Prostate gland (tissue), 2 donors: ENCODE measurements around the gene SLC25A13.

Experiments
- POLR2A ChIP-seq: fragments of 450-650 bp; IDR thresholded peaks from one replicate; pipeline ENCODE4 v1.6.1; 2016; ENCODE audit warnings: antibody characterized with exemption, mild to moderate bottlenecking
- TF ChIP-seq, protein P1 (sequence below), 4 experiments: fragments of 200-600 bp in 2 of 4; fragments of 450-650 bp in 2 of 4; sonication (generic) in 2 of 4; IDR thresholded peaks; 1 replicate in 3 of 4; 2 replicates in 1 of 4; pipeline ENCODE4 v1.5.1; 2016 to 2019; ENCODE audit warnings: antibody characterized with exemption in 4 of 4, mild to moderate bottlenecking in 2 of 4, moderate library complexity in 2 of 4

DNA sequence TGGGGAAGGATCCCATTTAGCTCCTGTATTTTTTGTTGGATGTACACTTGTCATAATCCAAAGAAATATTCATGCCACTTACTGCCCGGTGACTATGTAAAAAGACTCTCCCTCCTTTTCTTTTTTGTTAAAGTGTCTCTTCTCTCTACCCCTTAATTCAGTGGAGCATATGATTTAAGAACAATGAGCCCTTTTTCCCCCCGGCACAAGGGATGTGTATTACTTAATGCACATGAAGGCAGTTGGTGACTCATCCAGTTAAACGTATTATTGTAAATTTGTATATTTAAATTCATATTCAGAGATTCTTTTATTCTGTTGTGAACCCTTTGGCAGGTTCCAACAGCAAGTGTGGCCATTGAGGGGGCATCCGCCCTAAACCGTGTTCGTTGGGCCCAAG, 241.9 kb downstream of the SLC25A13 start:
- TF ChIP-seq, protein P1, sequence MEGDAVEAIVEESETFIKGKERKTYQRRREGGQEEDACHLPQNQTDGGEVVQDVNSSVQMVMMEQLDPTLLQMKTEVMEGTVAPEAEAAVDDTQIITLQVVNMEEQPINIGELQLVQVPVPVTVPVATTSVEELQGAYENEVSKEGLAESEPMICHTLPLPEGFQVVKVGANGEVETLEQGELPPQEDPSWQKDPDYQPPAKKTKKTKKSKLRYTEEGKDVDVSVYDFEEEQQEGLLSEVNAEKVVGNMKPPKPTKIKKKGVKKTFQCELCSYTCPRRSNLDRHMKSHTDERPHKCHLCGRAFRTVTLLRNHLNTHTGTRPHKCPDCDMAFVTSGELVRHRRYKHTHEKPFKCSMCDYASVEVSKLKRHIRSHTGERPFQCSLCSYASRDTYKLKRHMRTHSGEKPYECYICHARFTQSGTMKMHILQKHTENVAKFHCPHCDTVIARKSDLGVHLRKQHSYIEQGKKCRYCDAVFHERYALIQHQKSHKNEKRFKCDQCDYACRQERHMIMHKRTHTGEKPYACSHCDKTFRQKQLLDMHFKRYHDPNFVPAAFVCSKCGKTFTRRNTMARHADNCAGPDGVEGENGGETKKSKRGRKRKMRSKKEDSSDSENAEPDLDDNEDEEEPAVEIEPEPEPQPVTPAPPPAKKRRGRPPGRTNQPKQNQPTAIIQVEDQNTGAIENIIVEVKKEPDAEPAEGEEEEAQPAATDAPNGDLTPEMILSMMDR (IDR thresholded peaks at IDR 0.05), result no peak
- no peak for TF ChIP-seq POLR2A
